Activated gamma-delta T cell treated with Interleukin-2 at 50 U/mL for 16 hours (primary cell): ENCODE measurements around the gene LIMS1.
"Not testable (repeated sequence)": the region's sequence is repeated elsewhere in the genome, so short reads cannot be mapped to it uniquely, and the experiment has no call there.

ENCODE experiments used
- DNase-seq: peaks from one replicate; pipeline ENCODE4 v3.0.0-alpha.2; 2020

LIMS1 gene

GRCh38 chr2:108637304-108637669 is 103.0 kb downstream of the LIMS1 start:
- DNase-seq, result no peak

GRCh38 chr2:108640731-108641130 is 106.5 kb downstream of the LIMS1 start:
- DNase-seq, result no peak

GRCh38 chr2:108641756-108642155 is 107.5 kb downstream of the LIMS1 start:
- DNase-seq, result no peak

- DNase-seq, result no peak
These were observed 109.1 kb downstream of the LIMS1 start for GRCh38 chr2:108643261-108643849.

- not testable (repeated sequence) for DNase-seq
These were observed 109.6 kb downstream of the LIMS1 start for GRCh38 chr2:108643862-108644261.

GRCh38 chr2:108644446-108644845 is 110.2 kb downstream of the LIMS1 start:
- DNase-seq, result not testable (repeated sequence)

GRCh38 chr2:108648796-108649195 is 114.5 kb downstream of the LIMS1 start:
- DNase-seq, result not testable (repeated sequence)

GRCh38 chr2:108650465-108650864 is 116.2 kb downstream of the LIMS1 start:
- not testable (repeated sequence) for DNase-seq

GRCh38 chr2:108651468-108651867 is 117.2 kb downstream of the LIMS1 start:
- DNase-seq, result not testable (repeated sequence)

GRCh38 chr2:108652187-108652931 is 118.1 kb downstream of the LIMS1 start:
- peak; percentile 10 for DNase-seq

- DNase-seq, result not testable (repeated sequence)
These were observed 119.2 kb downstream of the LIMS1 start for GRCh38 chr2:108653425-108653824.

GRCh38 chr2:108653849-108654248 is 119.6 kb downstream of the LIMS1 start:
- DNase-seq, result not testable (repeated sequence)

GRCh38 chr2:108654521-108655125 is 120.4 kb downstream of the LIMS1 start:
- DNase-seq, result not testable (repeated sequence)

- not testable (repeated sequence) for DNase-seq
These were observed 121.0 kb downstream of the LIMS1 start for GRCh38 chr2:108655270-108655669.

GRCh38 chr2:108656282-108656681 is 122.0 kb downstream of the LIMS1 start:
- DNase-seq, result not testable (repeated sequence)

- not testable (repeated sequence) for DNase-seq
These were observed 123.2 kb downstream of the LIMS1 start for GRCh38 chr2:108657517-108657916.

- not testable (repeated sequence) for DNase-seq
These were observed 124.3 kb downstream of the LIMS1 start for GRCh38 chr2:108658553-108658952.

GRCh38 chr2:108661493-108661892 is 127.2 kb downstream of the LIMS1 start:
- DNase-seq, result not testable (repeated sequence)

- DNase-seq, result not testable (repeated sequence)
These were observed 127.9 kb downstream of the LIMS1 start for GRCh38 chr2:108662207-108662612.

- not testable (repeated sequence) for DNase-seq
These were observed 129.1 kb downstream of the LIMS1 start for GRCh38 chr2:108663346-108663745.

GRCh38 chr2:108664089-108664488 is 129.8 kb downstream of the LIMS1 start:
- DNase-seq, result not testable (repeated sequence)

- DNase-seq, result not testable (repeated sequence)
These were observed 130.7 kb downstream of the LIMS1 start for GRCh38 chr2:108664979-108665378.

GRCh38 chr2:108665975-108666374 is 131.7 kb downstream of the LIMS1 start:
- DNase-seq, result not testable (repeated sequence)

GRCh38 chr2:108667140-108667539 is 132.9 kb downstream of the LIMS1 start:
- DNase-seq, result not testable (repeated sequence)
